Colonic mucosa (tissue), 4 donors: ENCODE data around the gene HDAC4. TPM values are rescaled to one million over a fixed set of nuclear protein-coding genes. Genes with fewer than 3 reads are reported as not detected.

Experiments used
- DNase-seq: peaks from one replicate; pipeline ENCODE4 v3.0.0-alpha.2; 2020
- H3K27ac ChIP-seq: fragments of 200-600 bp; one replicate; pipeline ENCODE4 v1.8.0; 2021
- H3K27me3 ChIP-seq: fragments of 200-600 bp; one replicate; pipeline ENCODE4 v1.8.0; 2021
- H3K36me3 ChIP-seq: fragments of 200-600 bp; one replicate; pipeline ENCODE4 v1.8.0; 2021
- H3K4me1 ChIP-seq: fragments of 200-600 bp; one replicate; pipeline ENCODE4 v1.8.0; 2021; ENCODE audit warnings: mild to moderate bottlenecking
- H3K4me3 ChIP-seq: fragments of 200-600 bp; one replicate; pipeline ENCODE4 v1.8.0; 2021
- H3K9ac ChIP-seq, 2 donors: one replicate each; pipeline ENCODE4 v1.7.0; 2013; ENCODE audit warnings: control low read depth in 2 of 2, low read depth in 2 of 2, low read length in 2 of 2
- H3K9me3 ChIP-seq: fragments of 200-600 bp; one replicate; pipeline ENCODE4 v1.8.0; 2021
- intact Hi-C: fragments of 100-400 bp; cut with DNase I; formaldehyde crosslinking; loops from one replicate; pipeline ENCODE4 v1.14.1; 2022
- total RNA-seq, 2 donors: library from RNA; stranded (reverse); fragmentation: NEBNext Ultra II Directional in 1 of 2; extraction: Animal tissue kit (Norgen Biotek cat#: 25700) in 1 of 2; gene quantifications; one replicate each; pipeline ENCODE4 v1.2.1, GENCODE V29; 2021
- TF ChIP-seq, protein P1 (sequence below): fragments of 200-600 bp; IDR thresholded peaks from one replicate; pipeline ENCODE4 v1.8.0; 2022; ENCODE audit warnings: antibody characterized with exemption, mild to moderate bottlenecking
- donor health status: healthy.
- donor health status: DM: no; HTN: no; CAD: no.
- donor health status: DM: no; HTN: no; CAD: no.

HDAC4 gene
- total RNA-seq, 2 donors from 2014 or later: 35.3 to 46.8 TPM

DNA sequence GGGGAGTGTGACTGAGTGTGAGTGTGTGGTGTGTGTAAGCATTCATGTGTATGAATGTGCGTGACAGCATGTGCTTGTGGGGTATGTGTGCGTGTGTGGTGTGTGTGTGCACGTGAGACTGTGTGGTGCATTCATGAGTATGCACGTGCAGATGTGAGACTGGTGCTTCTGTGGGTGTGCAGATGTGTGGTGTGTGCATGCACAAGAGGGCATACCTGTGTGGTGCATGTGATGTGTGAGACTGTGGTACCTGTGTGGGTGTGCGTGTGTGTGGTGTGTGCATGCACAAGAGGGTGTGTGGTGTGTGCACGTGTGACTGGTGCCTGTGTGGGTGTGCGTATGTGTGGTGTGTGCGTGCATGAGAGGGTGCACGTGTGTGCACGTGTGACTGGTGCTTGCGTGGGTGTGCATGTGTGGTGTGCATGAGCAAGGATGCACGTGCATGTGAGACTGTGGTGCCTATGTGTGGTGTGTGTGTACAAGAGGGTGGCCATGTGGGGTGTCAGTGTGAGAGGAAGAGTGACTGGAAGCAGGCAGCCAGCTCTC lies 339.6 kb downstream of the HDAC4 start:
- Histone ChIP-seq H3K27me3 (no peaks in the 10 kb centered on the region), H3K9me3 (no peaks in the 10 kb centered on the region), H3K36me3 (no peaks in the 10 kb centered on the region), H3K4me1 (no peaks in the 10 kb centered on the region), H3K4me3 (no peak overlapping the region), H3K27ac (no peak overlapping the region), H3K9ac (no peak overlapping the region)
- intact Hi-C loops: no loop called here
- no peak for DNase-seq
- TF ChIP-seq, protein P1, sequence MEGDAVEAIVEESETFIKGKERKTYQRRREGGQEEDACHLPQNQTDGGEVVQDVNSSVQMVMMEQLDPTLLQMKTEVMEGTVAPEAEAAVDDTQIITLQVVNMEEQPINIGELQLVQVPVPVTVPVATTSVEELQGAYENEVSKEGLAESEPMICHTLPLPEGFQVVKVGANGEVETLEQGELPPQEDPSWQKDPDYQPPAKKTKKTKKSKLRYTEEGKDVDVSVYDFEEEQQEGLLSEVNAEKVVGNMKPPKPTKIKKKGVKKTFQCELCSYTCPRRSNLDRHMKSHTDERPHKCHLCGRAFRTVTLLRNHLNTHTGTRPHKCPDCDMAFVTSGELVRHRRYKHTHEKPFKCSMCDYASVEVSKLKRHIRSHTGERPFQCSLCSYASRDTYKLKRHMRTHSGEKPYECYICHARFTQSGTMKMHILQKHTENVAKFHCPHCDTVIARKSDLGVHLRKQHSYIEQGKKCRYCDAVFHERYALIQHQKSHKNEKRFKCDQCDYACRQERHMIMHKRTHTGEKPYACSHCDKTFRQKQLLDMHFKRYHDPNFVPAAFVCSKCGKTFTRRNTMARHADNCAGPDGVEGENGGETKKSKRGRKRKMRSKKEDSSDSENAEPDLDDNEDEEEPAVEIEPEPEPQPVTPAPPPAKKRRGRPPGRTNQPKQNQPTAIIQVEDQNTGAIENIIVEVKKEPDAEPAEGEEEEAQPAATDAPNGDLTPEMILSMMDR: no peak

DNA sequence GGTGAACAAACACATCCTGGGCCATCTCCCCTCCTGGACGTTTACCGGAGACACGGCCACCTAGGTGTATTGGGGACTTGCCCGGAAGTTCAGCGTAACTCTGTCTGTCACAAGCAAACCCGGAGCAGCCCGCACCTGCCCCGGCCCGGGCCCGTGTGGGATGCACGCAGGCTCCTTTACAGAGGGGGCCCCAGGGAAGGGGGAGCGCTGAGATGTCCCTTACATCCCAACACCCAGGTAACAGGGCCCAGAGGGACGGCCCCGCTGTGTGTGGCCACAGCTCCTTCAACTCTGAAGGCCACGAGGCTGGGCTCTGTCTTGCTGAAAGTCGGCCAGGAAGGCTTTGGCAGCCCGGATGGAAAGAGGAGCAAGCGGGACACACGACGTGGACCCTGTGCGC lies 340.1 kb downstream of the HDAC4 start:
- no peaks in the 10 kb centered on the region for H3K4me1 ChIP-seq
- no peak overlapping the region for H3K27ac ChIP-seq
- TF ChIP-seq, protein P1: no peak
- no peaks in the 10 kb centered on the region for H3K9me3 ChIP-seq
- H3K4me3 ChIP-seq: no peak overlapping the region
- intact Hi-C loops: no loop called here
- no peak for DNase-seq
- H3K27me3 ChIP-seq: no peaks in the 10 kb centered on the region
- H3K36me3 ChIP-seq: no peaks in the 10 kb centered on the region
- H3K9ac ChIP-seq: no peak overlapping the region

DNA sequence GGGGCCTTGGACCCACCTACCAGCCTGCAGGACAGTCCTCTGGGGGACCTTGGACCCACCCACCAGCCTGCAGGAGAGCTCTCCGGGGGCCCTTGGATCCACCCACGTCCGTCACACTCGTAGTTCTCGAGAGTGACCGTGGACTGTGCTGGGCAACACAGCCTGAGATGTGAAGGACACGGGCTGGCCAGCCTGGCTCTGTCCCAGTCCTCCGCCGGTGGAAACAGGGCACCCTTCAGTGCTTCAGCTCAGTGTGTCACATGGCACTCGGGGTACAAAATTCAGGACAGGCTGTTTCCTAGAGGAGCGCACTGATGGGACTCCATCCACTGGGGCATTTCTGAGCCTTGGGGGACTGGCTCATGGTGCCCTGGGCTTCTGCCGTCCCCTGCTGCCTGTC lies 341.0 kb downstream of the HDAC4 start:
- DNase-seq: no peak
- Histone ChIP-seq H3K4me3 (no peak overlapping the region), H3K9ac (no peak overlapping the region), H3K9me3 (no peaks in the 10 kb centered on the region), H3K4me1 (no peaks in the 10 kb centered on the region), H3K27ac (no peak overlapping the region), H3K27me3 (no peaks in the 10 kb centered on the region), H3K36me3 (no peaks in the 10 kb centered on the region)
- intact Hi-C loops: no loop called here
- TF ChIP-seq, protein P1: no peak

DNA sequence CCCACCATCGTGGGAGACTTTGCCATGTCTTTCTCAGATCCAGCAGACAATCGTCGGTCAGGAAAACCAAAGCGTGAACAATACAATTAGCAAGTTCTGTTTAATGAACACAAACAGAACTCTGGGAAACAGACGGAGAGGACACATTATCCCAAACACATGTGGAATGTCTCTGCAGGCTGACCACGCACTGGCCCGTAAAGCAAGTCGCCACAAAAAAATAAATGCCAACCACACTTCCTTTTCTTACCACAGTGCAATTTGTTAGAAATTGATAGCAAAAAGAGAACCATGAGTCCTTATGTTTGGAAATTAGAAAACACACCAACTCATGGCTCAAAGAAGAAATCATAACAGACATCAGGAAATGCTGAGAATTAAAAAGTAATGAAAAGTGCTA lies 342.1 kb downstream of the HDAC4 start:
- no peaks in the 10 kb centered on the region for H3K27me3 ChIP-seq
- intact Hi-C loops: no loop called here
- H3K27ac ChIP-seq: no peak overlapping the region
- H3K4me3 ChIP-seq: no peak overlapping the region
- TF ChIP-seq, protein P1: no peak
- no peak overlapping the region for H3K9ac ChIP-seq
- no peaks in the 10 kb centered on the region for H3K9me3 ChIP-seq
- DNase-seq: no peak
- peaks cover 9% of the 10 kb centered on the region for H3K36me3 ChIP-seq
- no peaks in the 10 kb centered on the region for H3K4me1 ChIP-seq

DNA sequence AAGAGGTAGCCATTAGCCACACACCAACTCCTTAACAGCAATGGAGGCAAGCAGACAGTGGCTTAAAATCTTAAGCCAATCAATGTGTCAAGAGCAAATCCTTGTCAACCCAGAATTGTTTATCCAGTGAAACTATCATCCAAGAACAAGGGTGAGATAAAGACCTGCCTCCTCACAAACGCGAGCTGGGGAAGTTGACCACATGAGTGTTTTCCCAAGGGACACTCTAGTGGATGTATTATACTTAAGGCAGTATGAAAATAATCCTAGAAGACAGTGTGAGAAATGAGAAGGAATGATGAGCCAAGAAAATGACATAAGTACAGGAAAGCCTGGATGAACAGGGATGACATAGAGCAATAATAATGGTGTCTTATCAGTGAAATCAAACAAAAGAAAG lies 343.3 kb downstream of the HDAC4 start:
- Histone ChIP-seq H3K9me3 (no peaks in the 10 kb centered on the region), H3K36me3 (peaks cover 10% of the 10 kb centered on the region), H3K27me3 (no peaks in the 10 kb centered on the region), H3K4me1 (no peaks in the 10 kb centered on the region), H3K27ac (no peak overlapping the region), H3K4me3 (no peak overlapping the region), H3K9ac (no peak overlapping the region)
- intact Hi-C loops: no loop called here
- DNase-seq: no peak
- TF ChIP-seq, protein P1: no peak

DNA sequence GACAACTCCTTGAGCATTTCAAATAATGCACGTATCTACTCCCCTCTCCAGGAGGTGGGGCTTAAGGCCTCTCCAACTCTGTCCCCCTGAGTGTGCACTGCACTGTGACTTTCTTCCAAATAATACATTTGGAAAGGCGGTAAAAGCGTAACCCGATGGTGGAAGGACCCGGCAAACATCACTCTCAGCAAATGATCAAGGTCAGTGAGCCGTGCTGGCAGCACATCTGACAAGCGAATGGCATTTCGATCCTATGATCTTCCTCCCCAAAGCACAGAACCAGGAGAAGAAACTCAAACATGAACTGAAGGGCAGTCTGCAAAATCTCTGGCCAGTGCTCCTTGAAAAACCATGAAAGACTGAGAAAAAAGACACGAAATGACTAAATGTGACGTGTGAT lies 344.2 kb downstream of the HDAC4 start:
- no peak for DNase-seq
- intact Hi-C loops: no loop called here
- Histone ChIP-seq H3K36me3 (peaks cover 10% of the 10 kb centered on the region), H3K4me3 (no peak overlapping the region), H3K27ac (no peak overlapping the region), H3K4me1 (no peaks in the 10 kb centered on the region), H3K27me3 (no peaks in the 10 kb centered on the region), H3K9ac (no peak overlapping the region), H3K9me3 (no peaks in the 10 kb centered on the region)
- TF ChIP-seq, protein P1: no peak
